Transverse colon (tissue), 4 donors: ENCODE measurements around the gene DYNC1LI1.

ENCODE experiments used
- CTCF ChIP-seq, 5 experiments: fragments of 200-600 bp in 3 of 5; fragments of 450-650 bp in 2 of 5; sonication (generic) in 3 of 5; IDR thresholded peaks; 1 replicate in 2 of 5; 2 replicates in 3 of 5; pipeline ENCODE4 v1.5.1; 2016 to 2017; ENCODE audit warnings: antibody characterized with exemption in 5 of 5, inconsistent platforms in 3 of 5, mild to moderate bottlenecking in 2 of 5, moderate library complexity in 1 of 5
- EP300 ChIP-seq: sonication (generic); formaldehyde crosslinking; IDR thresholded peaks from one replicate; pipeline ENCODE4 v1.6.1; 2017; ENCODE audit warnings: antibody characterized with exemption, low read depth
- POLR2A ChIP-seq: fragments of 450-650 bp; IDR thresholded peaks from one replicate; pipeline ENCODE4 v1.6.1; 2016; ENCODE audit warnings: antibody characterized with exemption, mild to moderate bottlenecking, moderate library complexity
- POLR2AphosphoS5 ChIP-seq, 3 donors: sonication (generic); formaldehyde crosslinking; IDR thresholded peaks; one replicate each; pipeline ENCODE4 v1.6.1; 2016; ENCODE audit warnings: antibody characterized with exemption in 3 of 3

GRCh38 chr3:32502946-32503286 is 67.7 kb downstream of the DYNC1LI1 start:
- TF ChIP-seq CTCF (IDR thresholded peaks at IDR 0.05) (no peak), POLR2AphosphoS5 (IDR thresholded peaks at IDR 0.05) (no peak), POLR2A (no peak), EP300 (no peak)
